Right atrium auricular region (tissue), 2 donors: Measurements from ENCODE around the gene UBE2S. TPM values are rescaled to one million over a fixed set of nuclear protein-coding genes. Genes with fewer than 3 reads are reported as not detected.

ENCODE experiments used
- DNase-seq: peaks from one replicate; pipeline ENCODE4 v3.0.0-alpha.2; 2019; ENCODE audit warnings: low spot score
- H3K27ac ChIP-seq, 2 donors: fragments of 200-600 bp; sonication (generic); 1 replicate in 1 of 2; 2 replicates in 1 of 2; pipeline ENCODE4 v1.5.1; 2016 to 2019
- H3K27me3 ChIP-seq, 2 donors: fragments of 200-600 bp; sonication (generic); one replicate each; pipeline versions ENCODE4 v1.5.1 to v1.6.0; 2017 to 2019
- H3K36me3 ChIP-seq: fragments of 200-600 bp; sonication (generic); one replicate; pipeline ENCODE4 v1.5.1; 2016
- H3K4me1 ChIP-seq, 2 donors: fragments of 200-600 bp; sonication (generic); one replicate each; pipeline versions ENCODE4 v1.5.1 to v1.6.0; 2017 to 2019
- H3K4me3 ChIP-seq, 2 donors: fragments of 200-600 bp; sonication (generic); 1 replicate in 1 of 2; 2 replicates in 1 of 2; pipeline ENCODE4 v1.5.1; 2017 to 2019; ENCODE audit warnings: mild to moderate bottlenecking in 1 of 2, moderate library complexity in 1 of 2
- H3K9me3 ChIP-seq, 2 donors: fragments of 200-600 bp; sonication (generic); one replicate each; pipeline ENCODE4 v1.5.1; 2019
- CTCF ChIP-seq, 2 donors: fragments of 200-600 bp; sonication (generic); IDR thresholded peaks; one replicate each; pipeline ENCODE4 v1.5.1; 2019; ENCODE audit warnings: antibody characterized with exemption in 2 of 2
- total RNA-seq, 2 donors: library from RNA; depleted of rRNA; stranded (reverse); fragments of >200 nt; gene quantifications; one replicate each; pipeline ENCODE4 v1.1.0, GENCODE V29; 2016

UBE2S gene
- total RNA-seq, 2 donors from 2014 or later = 19.1 to 22.0 TPM

GRCh38 chr19:55384920-55385723, 22.5 kb downstream of the UBE2S start:
- H3K36me3 ChIP-seq = peaks cover 32% of the 10 kb centered on the region
- peak overlapping the region; percentile 58 to 82 for H3K4me3 ChIP-seq
- peaks cover 0 to 54% of the 10 kb centered on the region in 2 donors for H3K4me1 ChIP-seq
- H3K27me3 ChIP-seq = no peaks in the 10 kb centered on the region
- no peak for TF ChIP-seq CTCF (IDR thresholded peaks at IDR 0.05)
- no peaks in the 10 kb centered on the region for H3K9me3 ChIP-seq
- peak; percentile 98 for DNase-seq
- peak overlapping the region; percentile 91 to 92 for H3K27ac ChIP-seq

- peak within 1 kb of the TSS; percentile 58 to 82 for H3K4me3 ChIP-seq
- DNase-seq = no peak
These were observed 23.3 kb downstream of the UBE2S start, which contains the start of gene TMEM238 for GRCh38 chr19:55384131-55384919. Gene TMEM238 (minus strand): TSS chr19:55384292. CDS start chr19:55384259, 33 bp downstream.

GRCh38 chr19:55383279-55384130, 24.1 kb downstream of the UBE2S start:
- Histone ChIP-seq H3K4me3 (peak overlapping the region; percentile 40 to 82), H3K36me3 (peaks cover 16% of the 10 kb centered on the region), H3K4me1 (peaks cover 0 to 41% of the 10 kb centered on the region in 2 donors), H3K27ac (peak overlapping the region; percentile 60 to 92), H3K9me3 (no peaks in the 10 kb centered on the region), H3K27me3 (no peaks in the 10 kb centered on the region)
- DNase-seq = no peak
- TF ChIP-seq CTCF (IDR thresholded peaks at IDR 0.05) = peak in 1 of 2 donors; percentile 45

More at GRCh38 chr19:55384131-55384919, 23.3 kb downstream of the UBE2S start, which contains the start of gene TMEM238:
- H3K36me3 ChIP-seq = peaks cover 24% of the 10 kb centered on the region
- peak within 1 kb of the TSS; percentile 91 to 92 for H3K27ac ChIP-seq
- no peaks in the 10 kb centered on the region for H3K27me3 ChIP-seq
- TF ChIP-seq CTCF (IDR thresholded peaks at IDR 0.05) = no peak
- no peaks in the 10 kb centered on the region for H3K9me3 ChIP-seq
- H3K4me1 ChIP-seq = peaks cover 0 to 48% of the 10 kb centered on the region in 2 donors

GRCh38 chr19:55382522-55383054, 25.0 kb downstream of the UBE2S start:
- no peak for DNase-seq
- Histone ChIP-seq H3K4me3 (no peak overlapping the region), H3K27ac (no peak overlapping the region)

More at GRCh38 chr19:55382522-55383054, 25.0 kb downstream of the UBE2S start:
- peaks cover 7% of the 10 kb centered on the region for H3K36me3 ChIP-seq
- H3K9me3 ChIP-seq = no peaks in the 10 kb centered on the region
- H3K27me3 ChIP-seq = no peaks in the 10 kb centered on the region
- no peak for TF ChIP-seq CTCF (IDR thresholded peaks at IDR 0.05)
- H3K4me1 ChIP-seq = peaks cover 0 to 35% of the 10 kb centered on the region in 2 donors
